Liver (tissue), 3 donors: ENCODE results near the gene CHD8.

Source experiments
- ATF3 ChIP-seq: IDR thresholded peaks from 2 replicates; pipeline ENCODE4 v1.6.1; 2016; ENCODE audit warnings: antibody characterized with exemption
- CTCF ChIP-seq: fragments of 150-350 bp; IDR thresholded peaks from 2 replicates; pipeline ENCODE4 v1.5.1; 2017; ENCODE audit warnings: improper control_type of control experiment, low read depth, low read length; ENCODE audit not compliant: missing input control
- TAF1 ChIP-seq: conservative IDR thresholded peaks from 2 replicates; pipeline ENCODE4 v1.6.1; 2016; ENCODE audit warnings: antibody characterized with exemption, mild to moderate bottlenecking
- donor health status: healthy.
- donor health status: healthy.

- TF ChIP-seq CTCF: no peak
- TF ChIP-seq ATF3: no peak
- TF ChIP-seq TAF1: peak; percentile 39
Observed at GRCh38 chr14:21383848-21384493, 72.0 kb downstream of the CHD8 start, which contains the start of gene SUPT16H.
